ENCODE results near the gene R3HDM2. TPM values are rescaled to one million over a fixed set of nuclear protein-coding genes. Genes with fewer than 3 reads are reported as not detected.

R3HDM2 gene
- polyA plus RNA-seq, 1 donor from 2014 or later, result 11.1 TPM

DNA sequence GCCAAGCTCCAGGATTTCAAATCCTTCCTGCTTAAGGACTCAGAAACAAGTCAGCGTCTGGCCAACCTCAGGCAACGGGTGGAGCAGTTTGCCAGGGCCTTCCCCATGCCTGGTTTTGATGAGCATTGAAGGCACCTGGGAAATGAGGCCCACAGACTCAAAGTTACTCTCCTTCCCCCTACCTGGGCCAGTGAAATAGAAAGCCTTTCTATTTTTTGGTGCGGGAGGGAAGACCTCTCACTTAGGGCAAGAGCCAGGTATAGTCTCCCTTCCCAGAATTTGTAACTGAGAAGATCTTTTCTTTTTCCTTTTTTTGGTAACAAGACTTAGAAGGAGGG lies 196.6 kb downstream of the R3HDM2 start:
- H3K79me2 ChIP-seq (replicated peaks; ENCODE audit: insufficient read depth, low read length), result no peaks in the 10 kb centered on the region
- no peaks in the 10 kb centered on the region for H3F3A ChIP-seq (ENCODE audit: insufficient read depth, low read length, poor library complexity, severe bottlenecking)
- no peaks in the 10 kb centered on the region for H3K9me2 ChIP-seq (ENCODE audit: insufficient read depth, low read length)
- TF ChIP-seq CTCF (IDR thresholded peaks at IDR 0.05; ENCODE audit: poor library complexity, severe bottlenecking) (no peak), SMC3 (conservative IDR thresholded peaks at IDR 0.05; ENCODE audit: poor library complexity) (no peak), POLR2AphosphoS5 (IDR thresholded peaks at IDR 0.05) (no peak), EZH2 (IDR thresholded peaks at IDR 0.05; ENCODE audit: borderline replicate concordance, insufficient read depth, low read length, poor library complexity, severe bottlenecking) (no peak), EP300 (conservative IDR thresholded peaks at IDR 0.05; ENCODE audit: poor library complexity, severe bottlenecking) (no peak), RAD21 (conservative IDR thresholded peaks at IDR 0.05) (no peak), MXI1 (conservative IDR thresholded peaks at IDR 0.05; ENCODE audit: poor library complexity, severe bottlenecking) (no peak), TAF1 (IDR thresholded peaks at IDR 0.05; ENCODE audit: low read depth) (no peak)
- TF ChIP-seq, protein P1, sequence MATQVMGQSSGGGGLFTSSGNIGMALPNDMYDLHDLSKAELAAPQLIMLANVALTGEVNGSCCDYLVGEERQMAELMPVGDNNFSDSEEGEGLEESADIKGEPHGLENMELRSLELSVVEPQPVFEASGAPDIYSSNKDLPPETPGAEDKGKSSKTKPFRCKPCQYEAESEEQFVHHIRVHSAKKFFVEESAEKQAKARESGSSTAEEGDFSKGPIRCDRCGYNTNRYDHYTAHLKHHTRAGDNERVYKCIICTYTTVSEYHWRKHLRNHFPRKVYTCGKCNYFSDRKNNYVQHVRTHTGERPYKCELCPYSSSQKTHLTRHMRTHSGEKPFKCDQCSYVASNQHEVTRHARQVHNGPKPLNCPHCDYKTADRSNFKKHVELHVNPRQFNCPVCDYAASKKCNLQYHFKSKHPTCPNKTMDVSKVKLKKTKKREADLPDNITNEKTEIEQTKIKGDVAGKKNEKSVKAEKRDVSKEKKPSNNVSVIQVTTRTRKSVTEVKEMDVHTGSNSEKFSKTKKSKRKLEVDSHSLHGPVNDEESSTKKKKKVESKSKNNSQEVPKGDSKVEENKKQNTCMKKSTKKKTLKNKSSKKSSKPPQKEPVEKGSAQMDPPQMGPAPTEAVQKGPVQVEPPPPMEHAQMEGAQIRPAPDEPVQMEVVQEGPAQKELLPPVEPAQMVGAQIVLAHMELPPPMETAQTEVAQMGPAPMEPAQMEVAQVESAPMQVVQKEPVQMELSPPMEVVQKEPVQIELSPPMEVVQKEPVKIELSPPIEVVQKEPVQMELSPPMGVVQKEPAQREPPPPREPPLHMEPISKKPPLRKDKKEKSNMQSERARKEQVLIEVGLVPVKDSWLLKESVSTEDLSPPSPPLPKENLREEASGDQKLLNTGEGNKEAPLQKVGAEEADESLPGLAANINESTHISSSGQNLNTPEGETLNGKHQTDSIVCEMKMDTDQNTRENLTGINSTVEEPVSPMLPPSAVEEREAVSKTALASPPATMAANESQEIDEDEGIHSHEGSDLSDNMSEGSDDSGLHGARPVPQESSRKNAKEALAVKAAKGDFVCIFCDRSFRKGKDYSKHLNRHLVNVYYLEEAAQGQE (IDR thresholded peaks at IDR 0.05; ENCODE audit: borderline replicate concordance), result no peak
- peaks cover 36% of the 10 kb centered on the region for H3K27me3 ChIP-seq (ENCODE audit: insufficient read depth, low read depth, low read length)
- H3K4me2 ChIP-seq (ENCODE audit: low read length), result no peak overlapping the region
- H3K36me3 ChIP-seq (ENCODE audit: insufficient read depth, low read length), result no peaks in the 10 kb centered on the region
- H3K4me3 ChIP-seq (ENCODE audit: low read length), result no peak overlapping the region
- H3K9me3 ChIP-seq (ENCODE audit: low read length), result no peaks in the 10 kb centered on the region
- no peaks in the 10 kb centered on the region for H4K20me1 ChIP-seq (ENCODE audit: insufficient read depth)
- H2AFZ ChIP-seq (ENCODE audit: low read depth, low read length), result no peak overlapping the region
- H3K27ac ChIP-seq (ENCODE audit: low read length), result no peak overlapping the region
- H3K9ac ChIP-seq (ENCODE audit: low read length), result no peak overlapping the region

- Histone ChIP-seq H3K27ac (ENCODE audit: low read length) (no peak overlapping the region), H3K4me3 (ENCODE audit: low read length) (no peak overlapping the region), H3K4me2 (ENCODE audit: low read length) (no peak overlapping the region), H3K36me3 (ENCODE audit: insufficient read depth, low read length) (no peaks in the 10 kb centered on the region), H3K79me2 (replicated peaks; ENCODE audit: insufficient read depth, low read length) (no peaks in the 10 kb centered on the region), H3K9ac (ENCODE audit: low read length) (no peak overlapping the region), H3K27me3 (ENCODE audit: insufficient read depth, low read depth, low read length) (peaks cover 29% of the 10 kb centered on the region), H2AFZ (ENCODE audit: low read depth, low read length) (no peak overlapping the region), H3F3A (ENCODE audit: insufficient read depth, low read length, poor library complexity, severe bottlenecking) (no peaks in the 10 kb centered on the region), H3K9me2 (ENCODE audit: insufficient read depth, low read length) (no peaks in the 10 kb centered on the region), H3K9me3 (ENCODE audit: low read length) (no peaks in the 10 kb centered on the region), H4K20me1 (ENCODE audit: insufficient read depth) (no peaks in the 10 kb centered on the region)
- TF ChIP-seq RAD21 (conservative IDR thresholded peaks at IDR 0.05), result no peak
- no peak for TF ChIP-seq MXI1 (conservative IDR thresholded peaks at IDR 0.05; ENCODE audit: poor library complexity, severe bottlenecking)
- TF ChIP-seq, protein P1 (IDR thresholded peaks at IDR 0.05; ENCODE audit: borderline replicate concordance), result no peak
- TF ChIP-seq CTCF (IDR thresholded peaks at IDR 0.05; ENCODE audit: poor library complexity, severe bottlenecking), result no peak
- no peak for TF ChIP-seq EZH2 (IDR thresholded peaks at IDR 0.05; ENCODE audit: borderline replicate concordance, insufficient read depth, low read length, poor library complexity, severe bottlenecking)
- TF ChIP-seq SMC3 (conservative IDR thresholded peaks at IDR 0.05; ENCODE audit: poor library complexity), result no peak
- no peak for TF ChIP-seq TAF1 (IDR thresholded peaks at IDR 0.05; ENCODE audit: low read depth)
- TF ChIP-seq EP300 (conservative IDR thresholded peaks at IDR 0.05; ENCODE audit: poor library complexity, severe bottlenecking), result no peak
- no peak for TF ChIP-seq POLR2AphosphoS5 (IDR thresholded peaks at IDR 0.05)
Measured at GRCh38 chr12:57233357-57234232, 197.2 kb downstream of the R3HDM2 start.

Data from neural cell (in vitro differentiated cells).